CD4-positive, alpha-beta T cell (primary cell): ENCODE data around the gene EXO1. TPM values are rescaled to one million over a fixed set of nuclear protein-coding genes. Genes with fewer than 3 reads are reported as not detected.

Source experiments
- ATAC-seq: fragments of 200-7000 bp; cut with Tn5 transposase; one replicate; pipeline ENCODE4 v1.10.0; 2022; ENCODE audit warnings: mild to moderate bottlenecking; ENCODE audit not compliant: poor library complexity
- CTCF ChIA-PET: fragments of 350-600 bp; sonication (Branson Sonifier 250); formaldehyde crosslinking; loops from one replicate; lab custom pipeline; 2021; ENCODE audit warnings: antibody characterized with exemption, inconsistent platforms; lab: Charles Lee
- POLR2A ChIA-PET: fragments of 350-600 bp; sonication (Branson Sonifier 250); formaldehyde crosslinking; loops from one replicate; lab custom pipeline; 2021; ENCODE audit warnings: antibody characterized with exemption, inconsistent platforms; lab: Charles Lee
- DNase-seq, 14 experiments: peaks; one replicate each; pipeline ENCODE4 v3.0.0-alpha.2; 2013 to 2020; ENCODE audit warnings: mixed read lengths in 2 of 14
- H3K27ac ChIP-seq, 2 donors: one replicate each; pipeline versions ENCODE4 v1.5.1 to v1.7.0; 2013; ENCODE audit warnings: low read length in 2 of 2, low read depth in 1 of 2, mild to moderate bottlenecking in 1 of 2
- H3K27me3 ChIP-seq, 2 experiments: 1 replicate in 1 of 2; 2 replicates in 1 of 2; pipeline versions ENCODE4 v1.6.1 to v1.7.0; 2013; ENCODE audit warnings: low read length in 2 of 2, control low read depth in 1 of 2, mild to moderate bottlenecking in 1 of 2, moderate library complexity in 1 of 2; ENCODE audit not compliant: insufficient read depth in 2 of 2, control insufficient read depth in 1 of 2
- H3K36me3 ChIP-seq: one replicate; pipeline ENCODE4 v1.6.1; 2013; ENCODE audit warnings: low read length, control low read depth; ENCODE audit not compliant: insufficient read depth
- H3K4me1 ChIP-seq: one replicate; pipeline ENCODE4 v1.6.1; 2013; ENCODE audit warnings: low read length, control low read depth; ENCODE audit not compliant: insufficient read depth
- H3K4me3 ChIP-seq: one replicate; pipeline ENCODE4 v1.5.1; 2013; ENCODE audit warnings: mild to moderate bottlenecking, low read length, moderate library complexity
- H3K9me3 ChIP-seq, 2 experiments: 1 replicate in 1 of 2; 2 replicates in 1 of 2; pipeline versions ENCODE4 v1.6.1 to v1.7.0; 2013; ENCODE audit warnings: low read length in 2 of 2, mild to moderate bottlenecking in 2 of 2, control low read depth in 1 of 2, moderate library complexity in 1 of 2; ENCODE audit not compliant: control insufficient read depth in 1 of 2, insufficient read depth in 1 of 2
- H3K27ac Mint-ChIP-seq: one replicate; pipeline ENCODE4 v1.8.0; 2020; ENCODE audit warnings: mixed read lengths
- H3K27me3 Mint-ChIP-seq: one replicate; pipeline ENCODE4 v1.8.0; 2021; ENCODE audit warnings: mixed read lengths
- H3K36me3 Mint-ChIP-seq: one replicate; pipeline ENCODE4 v1.8.0; 2021; ENCODE audit warnings: low read depth, mixed read lengths
- H3K4me1 Mint-ChIP-seq: one replicate; pipeline ENCODE4 v1.8.0; 2021; ENCODE audit warnings: low read depth, mixed read lengths
- H3K4me3 Mint-ChIP-seq: one replicate; pipeline ENCODE4 v1.8.0; 2020; ENCODE audit warnings: mild to moderate bottlenecking, mixed read lengths
- H3K9me3 Mint-ChIP-seq: one replicate; pipeline ENCODE4 v1.8.0; 2020; ENCODE audit warnings: mixed read lengths
- CTCF ChIP-seq: fragments of 200-600 bp; IDR thresholded peaks from one replicate; pipeline ENCODE4 v1.8.0; 2022; ENCODE audit warnings: antibody characterized with exemption, mild to moderate bottlenecking
- intact Hi-C, 2 experiments: fragments of 100-400 bp; cut with DNase I in 1 of 2; cut with micrococcal nuclease in 1 of 2; formaldehyde crosslinking; loops; one replicate each; pipeline versions ENCODE4 v1.15.1 to v1.9.0; 2023 to 2025; cut with DNase I, micrococcal nuclease
- total RNA-seq, 174 experiments: library from RNA in 2 of 174; stranded (reverse) in 2 of 174; gene quantifications; one replicate each; pipeline ENCODE4 v1.2.3 and lab custom pipeline; 2021 to 2026

EXO1 gene
- total RNA-seq, 2 experiments from 2014 or later: 0.25 to 1.1 TPM

DNA sequence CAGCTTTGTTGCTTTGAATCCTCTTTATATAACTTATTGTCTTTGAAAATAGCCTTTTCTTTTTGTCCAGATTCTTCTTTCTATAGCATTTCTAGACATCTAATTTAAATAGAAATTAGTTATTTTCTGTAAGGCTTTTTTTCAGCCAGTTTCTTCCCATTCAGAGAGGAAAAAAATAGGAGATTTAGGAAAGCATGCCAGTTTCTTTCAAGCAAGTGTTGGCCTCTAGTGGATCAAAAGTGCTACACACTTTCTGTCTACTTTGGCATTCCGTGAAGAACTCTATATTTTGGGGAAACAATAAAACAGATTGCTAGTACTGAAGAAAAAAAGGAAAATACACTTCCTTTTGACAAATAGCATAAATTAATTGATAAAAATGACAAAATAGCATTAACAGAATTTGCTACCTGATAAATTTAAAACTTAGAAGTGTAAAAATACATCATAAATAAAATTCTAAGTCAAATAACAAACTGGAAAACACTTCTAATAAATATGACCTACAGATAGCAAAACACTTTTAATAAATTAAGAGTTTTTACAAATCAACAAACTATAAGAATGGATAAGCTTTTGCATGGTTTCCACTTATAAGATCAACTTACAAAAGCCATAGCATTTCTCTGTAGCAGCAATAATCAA lies 13.1 kb upstream of the EXO1 start:
- ATAC-seq (no peak), DNase-seq (no peak)
- no peaks in the 10 kb centered on the region for H3K4me1 ChIP-seq
- peaks cover 28% of the 10 kb centered on the region for H3K27me3 Mint-ChIP-seq
- H3K27me3 ChIP-seq: no peaks in the 10 kb centered on the region
- intact Hi-C loops: no loop called here
- H3K27ac ChIP-seq: no peak overlapping the region
- no peaks in the 10 kb centered on the region for H3K36me3 ChIP-seq
- ChIA-PET POLR2A (no interaction called here), CTCF (no interaction called here)
- no peaks in the 10 kb centered on the region for H3K4me1 Mint-ChIP-seq
- no peak for TF ChIP-seq CTCF
- H3K4me3 ChIP-seq: no peak overlapping the region
- H3K9me3 ChIP-seq: no peaks in the 10 kb centered on the region
- H3K36me3 Mint-ChIP-seq: no peaks in the 10 kb centered on the region
- no peak overlapping the region for H3K4me3 Mint-ChIP-seq
- no peak overlapping the region for H3K27ac Mint-ChIP-seq
- no peaks in the 10 kb centered on the region for H3K9me3 Mint-ChIP-seq

DNA sequence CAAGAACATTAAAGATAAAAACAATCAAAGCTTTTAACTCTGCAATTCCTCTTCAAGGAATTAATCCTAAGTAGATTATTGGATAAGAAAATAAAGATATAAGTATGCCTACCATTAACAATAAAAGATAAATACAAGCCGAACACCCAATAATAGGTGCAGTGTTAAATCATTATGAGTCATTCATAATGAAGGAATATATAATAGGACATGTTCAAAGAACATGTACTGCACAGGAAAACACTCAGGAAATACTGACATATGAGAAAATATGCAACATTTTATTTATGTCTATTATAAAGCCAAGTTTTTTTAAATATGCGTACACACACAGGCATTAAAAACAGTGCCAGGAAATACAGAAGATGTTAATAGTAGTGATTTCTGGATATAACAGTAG lies 11.1 kb upstream of the EXO1 start:
- no peak for ATAC-seq
- H3K27me3 Mint-ChIP-seq: peaks cover 18% of the 10 kb centered on the region
- no peaks in the 10 kb centered on the region for H3K4me1 Mint-ChIP-seq
- no peak for DNase-seq
- Histone ChIP-seq H3K4me1 (no peaks in the 10 kb centered on the region), H3K27me3 (no peaks in the 10 kb centered on the region), H3K4me3 (no peak overlapping the region), H3K36me3 (no peaks in the 10 kb centered on the region), H3K9me3 (no peaks in the 10 kb centered on the region), H3K27ac (no peak overlapping the region)
- intact Hi-C loops: no loop called here
- no peaks in the 10 kb centered on the region for H3K9me3 Mint-ChIP-seq
- ChIA-PET POLR2A (no interaction called here), CTCF (no interaction called here)
- H3K4me3 Mint-ChIP-seq: no peak overlapping the region
- no peak overlapping the region for H3K27ac Mint-ChIP-seq
- no peaks in the 10 kb centered on the region for H3K36me3 Mint-ChIP-seq
- TF ChIP-seq CTCF: no peak

GRCh38 chr1:241837416-241837815 lies 10.6 kb upstream of the EXO1 start:
- Histone ChIP-seq H3K27ac (no peak overlapping the region), H3K36me3 (no peaks in the 10 kb centered on the region), H3K9me3 (no peaks in the 10 kb centered on the region), H3K27me3 (no peaks in the 10 kb centered on the region), H3K4me1 (no peaks in the 10 kb centered on the region), H3K4me3 (no peak overlapping the region)
- Mint-ChIP-seq H3K9me3 (no peaks in the 10 kb centered on the region), H3K27ac (no peak overlapping the region), H3K4me3 (no peak overlapping the region), H3K27me3 (peaks cover 13% of the 10 kb centered on the region), H3K36me3 (no peaks in the 10 kb centered on the region), H3K4me1 (no peaks in the 10 kb centered on the region)
- intact Hi-C loops: no loop called here
- POLR2A ChIA-PET: no interaction called here
- DNase-seq: no peak
- TF ChIP-seq CTCF: no peak
- CTCF ChIA-PET: no interaction called here
- ATAC-seq: no peak
